ENCODE results near the gene LRRC4.

DNA sequence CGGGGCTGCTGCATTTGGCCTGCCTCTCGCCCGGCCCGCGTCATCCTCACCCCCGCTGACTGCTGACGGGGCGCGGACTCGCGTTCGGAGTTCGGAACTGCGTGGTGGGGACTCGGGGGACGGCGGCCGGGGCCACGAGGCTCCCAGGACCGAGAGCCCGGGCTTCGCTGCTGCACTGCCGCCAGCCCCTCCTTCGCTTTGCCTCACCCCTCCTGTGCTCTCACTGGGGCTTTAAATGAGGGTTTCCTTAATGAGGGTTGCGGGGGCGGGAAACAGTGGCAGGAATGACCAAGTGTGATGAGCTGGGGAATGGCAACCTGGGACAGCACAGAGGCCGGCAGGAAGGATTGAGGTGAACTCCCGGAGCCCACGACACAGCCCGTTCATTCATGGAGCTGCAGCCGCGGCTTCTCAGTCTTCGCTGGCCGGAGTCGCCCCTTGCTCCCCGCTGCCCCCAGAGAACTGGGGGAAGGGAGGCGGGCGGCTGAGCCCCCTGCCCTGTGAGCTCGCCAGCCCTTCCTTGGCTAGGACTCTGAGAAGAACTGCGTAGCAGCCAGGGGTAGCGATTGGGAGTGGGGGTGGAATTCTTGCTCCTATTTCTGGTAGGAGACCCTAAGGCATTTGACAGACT lies 1.5 kb upstream of the LRRC4 start:
- TF ChIP-seq, protein P1, sequence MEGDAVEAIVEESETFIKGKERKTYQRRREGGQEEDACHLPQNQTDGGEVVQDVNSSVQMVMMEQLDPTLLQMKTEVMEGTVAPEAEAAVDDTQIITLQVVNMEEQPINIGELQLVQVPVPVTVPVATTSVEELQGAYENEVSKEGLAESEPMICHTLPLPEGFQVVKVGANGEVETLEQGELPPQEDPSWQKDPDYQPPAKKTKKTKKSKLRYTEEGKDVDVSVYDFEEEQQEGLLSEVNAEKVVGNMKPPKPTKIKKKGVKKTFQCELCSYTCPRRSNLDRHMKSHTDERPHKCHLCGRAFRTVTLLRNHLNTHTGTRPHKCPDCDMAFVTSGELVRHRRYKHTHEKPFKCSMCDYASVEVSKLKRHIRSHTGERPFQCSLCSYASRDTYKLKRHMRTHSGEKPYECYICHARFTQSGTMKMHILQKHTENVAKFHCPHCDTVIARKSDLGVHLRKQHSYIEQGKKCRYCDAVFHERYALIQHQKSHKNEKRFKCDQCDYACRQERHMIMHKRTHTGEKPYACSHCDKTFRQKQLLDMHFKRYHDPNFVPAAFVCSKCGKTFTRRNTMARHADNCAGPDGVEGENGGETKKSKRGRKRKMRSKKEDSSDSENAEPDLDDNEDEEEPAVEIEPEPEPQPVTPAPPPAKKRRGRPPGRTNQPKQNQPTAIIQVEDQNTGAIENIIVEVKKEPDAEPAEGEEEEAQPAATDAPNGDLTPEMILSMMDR (IDR thresholded peaks at IDR 0.05; ENCODE audit: low read length): no peak
- TF ChIP-seq EZH2phosphoT487 (IDR thresholded peaks at IDR 0.05; ENCODE audit: low read length): no peak

Measured in MM.1S (cell line).